ENCODE data around the gene CCDC12. TPM values are rescaled to one million over a fixed set of nuclear protein-coding genes. Genes with fewer than 3 reads are reported as not detected.

The CCDC12 gene
- total and polyA plus RNA-seq, 9 of the 15 experiments (the other 6 are each of a cell fraction or from before 2014, with no cell fraction given): 8.9 to 201 (median 86.9) TPM

DNA sequence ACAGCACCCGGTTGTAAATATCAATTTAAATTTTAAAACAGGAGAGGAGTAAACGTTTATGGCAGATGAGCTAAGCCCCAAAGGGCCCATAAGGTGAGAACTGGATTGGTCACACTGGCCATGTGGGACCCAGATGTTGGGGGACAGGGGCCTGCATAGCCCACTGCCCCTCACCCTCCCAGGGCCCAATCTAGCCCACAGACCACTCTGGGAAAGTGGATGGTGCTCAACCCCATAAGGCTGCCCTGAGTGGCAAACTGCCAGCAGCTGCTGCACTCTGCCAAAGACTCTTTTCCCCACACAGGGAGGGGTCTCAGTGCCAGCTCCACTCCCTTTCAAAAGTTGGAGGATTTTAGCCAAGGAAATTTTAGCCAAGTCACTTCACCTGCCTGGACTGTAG, 42.5 kb downstream of the CCDC12 start:
- Histone ChIP-seq H3K4me1 (replicated peaks in 1 of 2; ENCODE audit: control insufficient read depth in 2 of 2, insufficient read depth in 2 of 2, low read length in 2 of 2) (peaks cover 39 to 40% of the 10 kb centered on the region in 2 experiments), H3K9me1 (ENCODE audit: control insufficient read depth, insufficient read depth, low read length) (peaks cover 12% of the 10 kb centered on the region), H3K9me3 (replicated peaks; ENCODE audit: control insufficient read depth, insufficient read depth, low read depth, low read length) (no peaks in the 10 kb centered on the region), H3K79me2 (ENCODE audit: control insufficient read depth, insufficient read depth, low read length) (peaks cover 96% of the 10 kb centered on the region), H3K4me2 (ENCODE audit: insufficient read depth, low read length) (no peak overlapping the region), H3K27me3 (ENCODE audit: control insufficient read depth in 2 of 2, insufficient read depth in 2 of 2, low read length in 2 of 2) (no peaks in the 10 kb centered on the region), H4K20me1 (replicated peaks; ENCODE audit: control insufficient read depth, insufficient read depth, low read length) (peaks cover 38% of the 10 kb centered on the region), H3K27ac (ENCODE audit: extremely low read depth, low read depth, low read length) (no peak overlapping the region; the same call in 2 of the 3 replicates), H3K9ac (ENCODE audit: insufficient read depth in 1 of 2, low read depth in 2 of 2, low read length in 2 of 2) (peak overlapping the region in 1 of 2 experiments; percentile 57; a peak in 2 of 4 replicates), H3K36me3 (ENCODE audit: control insufficient read depth, insufficient read depth, low read length) (peaks cover 77% of the 10 kb centered on the region), H3K4me3 (no peak overlapping the region), H2AFZ (ENCODE audit: low read depth, low read length) (no peak overlapping the region)
- FAIRE-seq (no peak), DNase-seq (ENCODE audit: extremely low read depth in 1 of 4, low spot score in 3 of 4) (no peak), ATAC-seq (no peak)
- 48% methylated on average over 2 of the region's 2 CpGs for WGBS (ENCODE audit: insufficient coverage, low coverage, missing lambda C conversion rate)
- ChIA-PET CTCF (ENCODE audit: low intra/inter-chr PET ratio) (no interaction called here), POLR2A (interaction anchor here (0.6 to 3.0 kb wide), 13 partner anchors 10 to 56 kb away, joined by 3 to 10 read pairs (median 4); partner anchors contain the start of genes CCDC12 and NBEAL2)
- TF ChIP-seq, protein P1, sequence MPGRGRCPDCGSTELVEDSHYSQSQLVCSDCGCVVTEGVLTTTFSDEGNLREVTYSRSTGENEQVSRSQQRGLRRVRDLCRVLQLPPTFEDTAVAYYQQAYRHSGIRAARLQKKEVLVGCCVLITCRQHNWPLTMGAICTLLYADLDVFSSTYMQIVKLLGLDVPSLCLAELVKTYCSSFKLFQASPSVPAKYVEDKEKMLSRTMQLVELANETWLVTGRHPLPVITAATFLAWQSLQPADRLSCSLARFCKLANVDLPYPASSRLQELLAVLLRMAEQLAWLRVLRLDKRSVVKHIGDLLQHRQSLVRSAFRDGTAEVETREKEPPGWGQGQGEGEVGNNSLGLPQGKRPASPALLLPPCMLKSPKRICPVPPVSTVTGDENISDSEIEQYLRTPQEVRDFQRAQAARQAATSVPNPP (IDR thresholded peaks at IDR 0.05; ENCODE audit: borderline replicate concordance, insufficient read depth, insufficient read length): no peak
- TF ChIP-seq TCFL5 (CRISPR knock-in tag; conservative IDR thresholded peaks at IDR 0.05) (no peak), RBM14 (IDR thresholded peaks at IDR 0.05; ENCODE audit: borderline replicate concordance, insufficient read depth, low read depth, low read length) (no peak), NR4A1 (CRISPR knock-in tag; IDR thresholded peaks at IDR 0.05) (0 out of 2 replicates have a peak, but pooled peaks have one; percentile 43), NR4A1 (tag; IDR thresholded peaks at IDR 0.05) (no peak)
- intact Hi-C loops (cut with micrococcal nuclease): loop anchor here (5.0 kb wide), 1 partner anchor 43 kb away; the partner anchor contains the start of genes CCDC12 and NBEAL2
- no TSS peak for BruUV-seq (replicated peaks)
- in situ Hi-C loops (cut with MboI): no loop called here
